Right atrium auricular region (tissue), 2 donors: ENCODE data around the gene ATP6V0E2. TPM values are rescaled to one million over a fixed set of nuclear protein-coding genes. Genes with fewer than 3 reads are reported as not detected.
"Not testable (repeated sequence)": the region's sequence is repeated elsewhere in the genome, so short reads cannot be mapped to it uniquely, and the experiment has no call there.

Experiments
- DNase-seq: peaks from one replicate; pipeline ENCODE4 v3.0.0-alpha.2; 2019; ENCODE audit warnings: low spot score
- H3K27ac ChIP-seq, 2 donors: fragments of 200-600 bp; sonication (generic); 1 replicate in 1 of 2; 2 replicates in 1 of 2; pipeline ENCODE4 v1.5.1; 2016 to 2019
- H3K27me3 ChIP-seq, 2 donors: fragments of 200-600 bp; sonication (generic); one replicate each; pipeline versions ENCODE4 v1.5.1 to v1.6.0; 2017 to 2019
- H3K36me3 ChIP-seq: fragments of 200-600 bp; sonication (generic); one replicate; pipeline ENCODE4 v1.5.1; 2016
- H3K4me1 ChIP-seq, 2 donors: fragments of 200-600 bp; sonication (generic); one replicate each; pipeline versions ENCODE4 v1.5.1 to v1.6.0; 2017 to 2019
- H3K4me3 ChIP-seq, 2 donors: fragments of 200-600 bp; sonication (generic); 1 replicate in 1 of 2; 2 replicates in 1 of 2; pipeline ENCODE4 v1.5.1; 2017 to 2019; ENCODE audit warnings: mild to moderate bottlenecking in 1 of 2, moderate library complexity in 1 of 2
- H3K9me3 ChIP-seq, 2 donors: fragments of 200-600 bp; sonication (generic); one replicate each; pipeline ENCODE4 v1.5.1; 2019
- total RNA-seq, 2 donors: library from RNA; depleted of rRNA; stranded (reverse); fragments of >200 nt; gene quantifications; one replicate each; pipeline ENCODE4 v1.1.0, GENCODE V29; 2016
- TF ChIP-seq, protein P1 (sequence below), 2 donors: fragments of 200-600 bp; sonication (generic); IDR thresholded peaks; one replicate each; pipeline ENCODE4 v1.5.1; 2019; ENCODE audit warnings: antibody characterized with exemption in 2 of 2

ATP6V0E2 gene
- total RNA-seq, 2 donors from 2014 or later: 60.7 to 122 TPM

DNA sequence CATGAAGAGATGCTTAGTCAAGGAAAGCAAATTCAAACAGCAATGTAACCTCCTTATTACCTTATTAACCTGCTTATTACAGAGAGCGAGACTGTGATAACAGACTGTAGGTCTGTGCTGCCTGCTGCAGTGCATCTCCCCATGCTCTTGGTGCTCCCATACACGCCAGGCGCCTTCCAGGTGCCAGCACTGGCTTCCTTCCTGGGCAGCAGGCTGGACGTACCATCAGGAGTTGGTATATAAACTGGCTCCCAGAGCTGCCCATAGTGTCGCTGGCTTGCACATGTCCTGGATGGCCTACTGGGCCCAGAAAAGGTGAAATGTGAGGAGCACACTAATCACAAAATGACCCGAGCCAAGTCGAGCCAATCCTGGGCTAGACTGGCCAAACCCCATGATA is 13.5 kb downstream of the ATP6V0E2 start:
- no peaks in the 10 kb centered on the region for H3K27me3 ChIP-seq
- no peak overlapping the region for H3K27ac ChIP-seq
- no peak overlapping the region for H3K4me3 ChIP-seq
- H3K36me3 ChIP-seq: no peaks in the 10 kb centered on the region
- TF ChIP-seq, protein P1, sequence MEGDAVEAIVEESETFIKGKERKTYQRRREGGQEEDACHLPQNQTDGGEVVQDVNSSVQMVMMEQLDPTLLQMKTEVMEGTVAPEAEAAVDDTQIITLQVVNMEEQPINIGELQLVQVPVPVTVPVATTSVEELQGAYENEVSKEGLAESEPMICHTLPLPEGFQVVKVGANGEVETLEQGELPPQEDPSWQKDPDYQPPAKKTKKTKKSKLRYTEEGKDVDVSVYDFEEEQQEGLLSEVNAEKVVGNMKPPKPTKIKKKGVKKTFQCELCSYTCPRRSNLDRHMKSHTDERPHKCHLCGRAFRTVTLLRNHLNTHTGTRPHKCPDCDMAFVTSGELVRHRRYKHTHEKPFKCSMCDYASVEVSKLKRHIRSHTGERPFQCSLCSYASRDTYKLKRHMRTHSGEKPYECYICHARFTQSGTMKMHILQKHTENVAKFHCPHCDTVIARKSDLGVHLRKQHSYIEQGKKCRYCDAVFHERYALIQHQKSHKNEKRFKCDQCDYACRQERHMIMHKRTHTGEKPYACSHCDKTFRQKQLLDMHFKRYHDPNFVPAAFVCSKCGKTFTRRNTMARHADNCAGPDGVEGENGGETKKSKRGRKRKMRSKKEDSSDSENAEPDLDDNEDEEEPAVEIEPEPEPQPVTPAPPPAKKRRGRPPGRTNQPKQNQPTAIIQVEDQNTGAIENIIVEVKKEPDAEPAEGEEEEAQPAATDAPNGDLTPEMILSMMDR (IDR thresholded peaks at IDR 0.05): no peak
- DNase-seq: no peak
- peaks cover 0 to 28% of the 10 kb centered on the region in 2 donors for H3K4me1 ChIP-seq
- H3K9me3 ChIP-seq: no peaks in the 10 kb centered on the region

DNA sequence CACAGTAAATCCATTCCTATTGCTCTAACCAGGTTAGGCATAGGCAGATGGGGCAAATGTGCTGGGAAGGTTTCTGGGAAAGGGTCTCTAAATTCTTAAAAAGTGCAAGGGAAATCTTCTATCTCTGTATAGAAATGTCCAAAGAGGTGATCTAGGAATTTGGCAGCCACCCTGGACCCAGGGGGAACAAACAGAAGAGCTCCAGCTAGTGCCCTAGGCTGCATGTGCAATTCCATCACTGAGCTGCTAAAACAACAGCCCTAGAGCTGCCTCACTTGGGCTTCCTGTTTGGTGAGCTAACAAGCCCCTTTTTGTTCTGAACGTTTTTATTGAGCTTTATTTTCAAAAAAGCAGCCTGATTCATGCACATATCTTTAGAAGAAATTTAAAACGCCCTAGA is 16.9 kb downstream of the ATP6V0E2 start:
- not testable (repeated sequence) for H3K4me1 ChIP-seq, H3K27me3 ChIP-seq, DNase-seq, H3K4me3 ChIP-seq, H3K36me3 ChIP-seq, H3K27ac ChIP-seq, H3K9me3 ChIP-seq

DNA sequence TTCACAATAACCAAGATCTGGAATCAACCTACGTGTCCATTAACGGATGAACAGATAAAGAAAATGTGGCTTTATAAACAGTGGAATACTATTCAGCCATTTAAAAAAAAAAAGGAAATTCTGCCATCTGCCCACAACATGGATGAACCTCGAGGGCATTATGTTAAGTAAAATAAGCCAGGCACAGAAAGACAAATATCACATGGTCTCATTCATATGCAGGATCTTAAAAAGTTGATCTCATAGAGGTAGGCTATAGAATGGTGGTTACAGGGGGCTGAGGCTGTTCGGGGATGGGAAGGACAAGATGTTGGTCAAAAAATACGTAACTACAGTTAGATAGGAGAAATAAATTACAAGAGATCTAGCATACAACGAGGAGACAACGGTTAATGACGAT is 21.2 kb downstream of the ATP6V0E2 start:
- not testable (repeated sequence) for H3K36me3 ChIP-seq, H3K27ac ChIP-seq, H3K4me1 ChIP-seq, H3K9me3 ChIP-seq, DNase-seq, H3K4me3 ChIP-seq, H3K27me3 ChIP-seq

DNA sequence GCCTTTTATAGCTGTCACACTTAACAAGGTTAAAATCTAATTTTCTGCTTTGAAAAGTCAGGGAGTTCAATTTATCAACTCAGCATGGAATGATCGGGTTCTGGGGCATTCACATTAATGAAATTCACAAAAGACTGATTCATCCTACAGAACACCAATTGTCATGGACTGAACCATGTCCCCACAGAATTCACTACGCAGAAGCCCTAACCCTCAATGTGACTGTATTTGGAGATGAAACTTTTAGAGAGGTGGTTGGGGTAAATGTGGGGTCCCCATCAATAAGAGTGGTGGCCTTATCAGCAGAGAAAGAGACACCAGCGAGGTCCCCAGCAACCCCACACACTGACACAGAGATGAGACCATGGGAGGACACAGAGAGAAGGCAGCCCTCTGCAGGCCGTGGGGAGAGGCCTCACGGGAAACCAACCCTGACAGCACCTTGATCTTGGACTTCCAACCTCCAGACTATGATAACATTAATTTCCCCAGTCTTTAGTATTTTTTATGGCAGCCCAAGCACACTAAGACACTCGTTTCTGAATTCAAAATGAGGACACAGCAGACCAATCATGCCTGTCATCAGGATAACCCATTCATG is 34.1 kb downstream of the ATP6V0E2 start:
- not testable (repeated sequence) for H3K4me3 ChIP-seq, H3K4me1 ChIP-seq, H3K27ac ChIP-seq, H3K27me3 ChIP-seq, H3K9me3 ChIP-seq, H3K36me3 ChIP-seq, DNase-seq

DNA sequence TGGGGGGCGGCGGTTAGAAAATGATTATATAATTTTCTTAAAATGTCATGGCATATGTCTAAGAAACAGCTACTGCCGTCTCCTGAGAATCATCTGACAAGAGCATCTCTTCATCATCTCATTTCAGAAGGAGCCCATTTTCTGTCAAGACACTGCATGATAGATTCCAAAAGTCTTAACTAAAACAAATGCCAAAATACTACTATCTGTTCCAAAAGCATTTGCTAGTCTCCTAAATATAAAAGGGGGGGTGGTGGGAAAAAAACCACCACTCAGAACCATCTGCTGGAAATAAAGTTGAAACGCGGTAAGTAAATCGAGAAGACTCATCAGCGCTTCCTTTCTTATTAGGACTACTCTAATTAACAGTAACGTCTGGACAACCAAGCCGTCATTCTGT is 36.5 kb downstream of the ATP6V0E2 start:
- H3K4me3 ChIP-seq, H3K4me1 ChIP-seq, H3K27me3 ChIP-seq, H3K27ac ChIP-seq, DNase-seq, H3K36me3 ChIP-seq, H3K9me3 ChIP-seq: not testable (repeated sequence)

DNA sequence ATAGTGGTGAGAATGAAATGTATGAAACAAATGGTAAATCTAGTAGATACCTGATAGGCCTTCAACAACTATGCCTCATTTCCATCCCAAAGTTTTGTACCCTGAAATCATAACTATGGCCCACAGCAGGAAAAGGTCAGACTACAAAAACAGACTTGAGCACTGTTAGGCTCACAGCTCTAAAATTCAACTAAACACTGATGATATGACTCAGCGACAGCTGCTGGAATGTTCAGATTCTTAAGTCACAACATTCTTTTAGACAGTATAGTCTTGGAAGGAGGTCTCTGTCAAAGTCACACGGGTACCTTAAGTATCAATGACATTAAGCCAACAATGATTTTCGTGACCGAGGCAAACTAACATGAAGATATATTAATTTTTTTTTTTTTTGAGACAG is 38.4 kb downstream of the ATP6V0E2 start:
- not testable (repeated sequence) for H3K36me3 ChIP-seq, H3K4me3 ChIP-seq, H3K9me3 ChIP-seq, DNase-seq, H3K27ac ChIP-seq, H3K27me3 ChIP-seq, H3K4me1 ChIP-seq

DNA sequence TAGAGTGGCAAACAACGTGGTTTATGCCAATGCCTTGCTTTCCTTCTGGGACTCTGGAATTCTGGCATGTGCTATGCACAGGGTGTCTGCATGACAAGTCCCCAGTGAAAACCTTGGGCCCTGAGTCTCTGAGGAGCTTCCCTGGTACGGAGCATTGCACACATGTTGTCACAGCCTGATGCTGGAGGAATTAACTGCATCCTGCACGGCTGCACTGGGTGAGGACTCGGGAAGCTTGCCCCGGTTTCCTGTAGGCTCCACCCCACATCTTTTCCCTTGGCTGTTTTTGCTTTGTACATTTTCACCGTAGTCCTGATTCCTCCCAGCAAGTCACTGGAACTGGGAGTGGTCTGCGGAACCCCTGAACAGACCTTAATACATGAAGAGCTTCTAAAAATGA is 52.6 kb downstream of the ATP6V0E2 start:
- not testable (repeated sequence) for DNase-seq, H3K4me1 ChIP-seq, H3K36me3 ChIP-seq, H3K27me3 ChIP-seq, H3K9me3 ChIP-seq, H3K27ac ChIP-seq, H3K4me3 ChIP-seq

Other genes with a start within 250 kb of the ATP6V0E2 start
- 10 to 100 TPM in 1 of 2 donors, 1 to 10 TPM in 1; 3.2 to 11.0 TPM for gene ZNF467, start 100.4 kb upstream of the ATP6V0E2 start, total RNA-seq
- 10 to 100 TPM in 1 of 2 donors, 1 to 10 TPM in 1; 7.0 to 11.0 TPM for gene ZNF862, start 35.6 kb upstream of the ATP6V0E2 start, total RNA-seq